Left cardiac atrium (tissue), 4 donors: ENCODE measurements around the gene ATP2B2. TPM values are rescaled to one million over a fixed set of nuclear protein-coding genes. Genes with fewer than 3 reads are reported as not detected.
A peak's percentile ranks its signal among the peaks of the same experiment; 100 is the strongest.

Source experiments
- ATAC-seq, 2 donors: fragments of 200-7000 bp; cut with Tn5 transposase; one replicate each; pipeline ENCODE4 v1.9.1; 2020; ENCODE audit warnings: mild to moderate bottlenecking in 2 of 2, moderate library complexity in 2 of 2
- DNase-seq: peaks from one replicate; pipeline ENCODE4 v3.0.0-alpha.2; 2020
- intact Hi-C, 2 donors: fragments of 100-400 bp; cut with DNase I; formaldehyde crosslinking; loops; one replicate each; pipeline versions ENCODE4 v1.14.1 to v1.15.1; 2022 to 2023
- total RNA-seq, 2 donors: library from RNA; stranded (reverse); fragmentation: NEBNext Ultra II Directional; extraction: Animal tissue kit (Norgen Biotek cat#: 25700); gene quantifications; one replicate each; pipeline ENCODE4 v1.2.1, GENCODE V29; 2021
- donor health status: DM: no; HTN: yes; CAD: no.
- donor health status: DM: no; HTN: yes; CAD: no; lungs with severe emphysema.
- donor health status: DM: yes; HTN: yes; CAD: no.
- donor health status: Dilated cardiomyopathy.

Gene ATP2B2
- total RNA-seq, 2 donors from 2014 or later: 0.31 TPM; not detected in 1

GRCh38 chr3:10345911-10346310 is 159.5 kb downstream of the ATP2B2 start:
- DNase-seq (no peak), ATAC-seq (no peak)
- intact Hi-C loops: loop anchor here in 1 of 2 donors (5.0 kb wide), 1 partner anchor 391 kb away; no protein-coding TSS in a partner anchor

GRCh38 chr3:10344944-10345575 is 160.3 kb downstream of the ATP2B2 start:
- intact Hi-C loops: loop anchor here (1.0 to 5.0 kb wide), 3 partner anchors 347 to 394 kb away; no protein-coding TSS in a partner anchor
- no peak for ATAC-seq

DNA sequence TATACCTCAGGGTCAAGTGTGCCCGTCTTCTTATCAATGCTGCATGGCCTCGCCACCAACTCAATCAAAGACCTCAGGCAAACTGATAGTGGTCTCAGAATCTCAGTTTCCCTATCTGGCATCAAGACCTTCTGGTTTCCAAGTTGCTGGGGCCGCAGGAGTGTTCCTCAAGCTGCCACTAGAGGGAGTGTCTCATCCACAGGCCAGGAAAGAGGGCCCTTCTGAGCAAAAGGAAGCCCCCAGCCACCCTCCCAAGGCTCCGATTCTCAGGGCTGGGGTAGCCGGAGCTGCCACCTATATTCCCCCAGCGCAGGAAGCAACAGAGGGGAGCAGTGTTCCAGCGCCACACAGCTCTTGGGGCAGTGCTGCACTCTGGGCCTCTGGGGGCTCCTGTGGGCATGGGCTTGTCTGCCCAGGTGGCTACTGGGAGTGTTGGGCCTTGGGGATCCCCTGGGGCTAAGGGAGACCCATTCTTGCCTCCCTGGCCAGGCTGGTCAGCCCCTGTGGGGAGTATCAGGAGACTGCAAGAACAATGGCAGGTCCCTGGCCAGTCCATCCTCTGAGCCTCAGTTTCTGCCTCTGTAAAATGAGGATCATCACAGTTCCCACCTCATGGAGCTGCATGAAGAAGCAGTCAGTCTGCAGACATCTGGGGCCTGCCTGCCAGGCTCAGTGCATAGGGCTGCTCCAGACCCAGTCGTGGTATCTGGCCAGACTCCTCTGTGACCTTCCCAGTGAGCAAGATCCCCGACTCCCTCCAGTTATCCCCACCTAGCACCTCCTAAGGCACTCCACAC is 161.0 kb downstream of the ATP2B2 start:
- intact Hi-C loops: loop anchor here in 1 of 2 donors (1.0 to 5.0 kb wide), 2 partner anchors 348 to 395 kb away; no protein-coding TSS in a partner anchor
- DNase-seq (peak; percentile 34), ATAC-seq (peak in 1 of 2 donors; percentile 25)

More at GRCh38 chr3:10344944-10345575, 160.3 kb downstream of the ATP2B2 start:
- no peak for DNase-seq

GRCh38 chr3:10343526-10343925 is 161.9 kb downstream of the ATP2B2 start:
- ATAC-seq (no peak), DNase-seq (no peak)
- intact Hi-C loops: loop anchor here in 1 of 2 donors (5.0 kb wide), 1 partner anchor 349 kb away; no protein-coding TSS in a partner anchor

DNA sequence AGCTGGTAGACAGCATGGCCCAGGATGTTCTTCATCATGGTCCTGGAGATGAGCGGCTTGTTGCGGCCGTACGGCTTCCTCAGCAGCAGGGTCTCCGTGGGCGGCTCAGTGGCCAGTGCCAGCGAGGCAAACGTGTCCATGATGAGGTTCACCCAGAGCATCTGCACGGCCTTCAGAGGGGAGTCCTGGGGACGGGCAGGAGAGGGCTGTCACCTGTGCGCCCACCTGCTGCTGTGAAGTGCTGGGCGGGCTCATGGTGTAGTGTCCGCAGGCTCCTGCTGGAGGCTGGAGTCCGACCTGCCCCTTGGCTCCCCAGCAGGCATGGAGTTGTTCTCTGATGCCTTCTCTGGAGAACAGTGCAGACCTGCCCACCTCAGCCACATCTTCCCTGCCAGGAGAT is 162.6 kb downstream of the ATP2B2 start:
- no peak for ATAC-seq
- intact Hi-C loops: loop anchor here in 1 of 2 donors (5.0 kb wide), 1 partner anchor 350 kb away; no protein-coding TSS in a partner anchor
- DNase-seq: no peak

DNA sequence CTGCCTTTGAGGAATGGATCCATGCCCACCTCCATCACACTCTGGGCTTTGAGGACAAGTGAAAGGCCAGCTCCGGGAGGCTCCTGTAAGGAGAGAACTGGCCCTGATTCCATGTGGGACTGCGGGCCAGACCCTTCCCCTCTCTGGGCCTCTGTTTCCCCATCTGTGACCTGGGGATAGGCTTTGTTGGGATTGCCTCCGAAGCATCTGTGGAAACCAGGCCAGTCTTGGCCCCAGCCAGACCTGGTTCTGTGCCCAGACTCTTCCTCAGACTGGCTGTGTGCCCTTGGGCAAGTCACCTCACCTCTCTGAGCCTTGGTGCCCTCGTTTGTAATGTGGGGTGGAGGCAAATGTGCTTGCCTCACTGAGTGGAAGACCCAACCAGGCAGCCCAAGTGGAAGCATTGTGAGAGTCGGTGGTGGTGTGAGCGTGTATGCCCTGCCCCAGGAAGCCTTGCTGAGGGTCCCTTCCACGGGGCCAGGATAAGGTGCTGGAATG is 163.4 kb downstream of the ATP2B2 start:
- DNase-seq (no peak), ATAC-seq (no peak)
- intact Hi-C loops: loop anchor here in 1 of 2 donors (5.0 kb wide), 1 partner anchor 350 kb away; no protein-coding TSS in a partner anchor

DNA sequence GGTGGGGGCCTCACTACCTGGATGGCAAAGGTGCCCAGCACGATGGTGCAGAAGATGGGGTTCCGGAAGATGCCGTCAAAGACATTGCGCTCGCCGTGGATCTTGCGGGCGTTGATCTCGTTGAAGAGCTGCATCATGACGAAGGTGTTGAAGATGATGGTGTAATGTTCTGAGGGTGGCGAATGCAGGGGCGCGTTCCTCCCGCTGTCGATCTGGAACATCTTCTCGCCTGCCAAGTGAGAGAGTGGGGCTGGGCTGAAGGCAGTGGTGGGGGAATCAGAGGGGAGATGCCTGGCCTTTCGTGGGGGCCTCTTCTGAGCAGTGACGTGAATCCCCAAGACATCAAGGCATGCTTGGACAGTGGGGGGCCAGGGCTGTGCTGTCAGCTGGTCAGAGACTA is 164.9 kb downstream of the ATP2B2 start:
- intact Hi-C loops: loop anchor here in 1 of 2 donors (5.0 kb wide), 1 partner anchor 352 kb away; no protein-coding TSS in a partner anchor
- DNase-seq (no peak), ATAC-seq (no peak)

DNA sequence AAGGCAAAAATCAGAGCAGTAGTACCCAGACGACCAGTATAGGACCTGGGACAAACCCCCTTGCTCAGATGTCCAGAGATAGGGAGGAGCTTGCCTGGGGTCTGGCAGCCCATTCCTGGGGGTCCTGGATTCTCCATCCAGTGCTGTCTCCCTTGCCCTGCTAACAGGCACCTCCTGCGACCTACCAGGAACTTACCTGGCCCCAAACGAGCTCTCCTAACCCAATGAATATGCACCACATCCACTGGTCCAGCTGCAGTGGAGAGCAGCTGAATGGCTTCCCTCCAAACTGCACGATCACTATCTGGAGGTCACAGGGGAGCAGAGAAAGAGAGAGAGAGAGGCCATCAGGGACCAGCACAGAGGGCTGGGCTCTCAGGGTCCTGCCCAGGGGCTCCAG is 165.3 kb downstream of the ATP2B2 start:
- intact Hi-C loops: loop anchor here in 1 of 2 donors (5.0 kb wide), 1 partner anchor 352 kb away; no protein-coding TSS in a partner anchor
- DNase-seq: no peak
- no peak for ATAC-seq

DNA sequence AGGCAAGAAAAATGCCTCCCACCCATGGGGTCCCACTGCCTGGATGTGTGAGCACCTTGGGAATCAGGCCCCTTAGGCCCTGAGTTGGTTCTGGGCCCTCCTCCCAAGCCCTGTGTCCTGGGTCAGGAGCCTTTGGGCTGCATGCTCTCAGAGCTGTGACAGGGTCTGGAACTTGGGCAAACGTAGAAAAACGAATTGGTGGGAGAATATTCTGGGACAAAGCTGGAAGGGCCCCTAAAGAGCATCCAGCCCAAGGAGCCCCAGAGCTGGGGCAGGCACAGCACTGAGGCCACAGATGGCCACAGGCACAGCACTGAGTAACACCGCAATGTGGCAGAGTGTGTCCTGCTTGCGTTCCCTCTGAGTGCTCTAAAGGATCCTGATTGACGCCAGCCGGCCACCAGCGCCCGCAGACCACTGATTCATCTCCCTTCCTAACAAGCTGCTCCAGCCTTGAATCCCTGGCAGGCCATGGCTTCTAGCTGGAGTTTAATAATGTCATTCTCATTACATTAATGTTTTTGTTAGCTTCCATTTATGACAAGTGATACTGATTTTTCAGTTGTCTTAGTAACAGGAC is 165.9 kb downstream of the ATP2B2 start:
- no peak for ATAC-seq
- intact Hi-C loops: no loop called here
- DNase-seq: no peak

GRCh38 chr3:10338591-10339353 is 166.6 kb downstream of the ATP2B2 start:
- intact Hi-C loops: no loop called here

DNA sequence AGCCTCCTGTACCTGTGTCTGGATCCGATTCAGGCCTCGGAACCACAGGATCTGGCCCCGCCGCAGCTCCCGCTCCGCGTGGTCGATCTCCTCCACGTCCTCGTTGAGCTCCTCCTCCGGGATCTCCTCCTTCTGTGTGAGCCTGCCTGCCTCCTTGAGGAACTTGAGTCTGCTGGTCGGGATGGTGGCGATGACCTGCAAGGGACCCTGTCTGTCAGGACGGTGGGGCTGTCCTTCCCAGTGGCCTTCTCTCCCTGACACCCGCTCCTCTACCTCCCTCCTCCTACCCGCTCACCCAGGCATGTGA is 167.3 kb downstream of the ATP2B2 start:
- DNase-seq (no peak), ATAC-seq (no peak)
- intact Hi-C loops: no loop called here

More at GRCh38 chr3:10338591-10339353, 166.6 kb downstream of the ATP2B2 start:
- ATAC-seq (no peak), DNase-seq (no peak)

DNA sequence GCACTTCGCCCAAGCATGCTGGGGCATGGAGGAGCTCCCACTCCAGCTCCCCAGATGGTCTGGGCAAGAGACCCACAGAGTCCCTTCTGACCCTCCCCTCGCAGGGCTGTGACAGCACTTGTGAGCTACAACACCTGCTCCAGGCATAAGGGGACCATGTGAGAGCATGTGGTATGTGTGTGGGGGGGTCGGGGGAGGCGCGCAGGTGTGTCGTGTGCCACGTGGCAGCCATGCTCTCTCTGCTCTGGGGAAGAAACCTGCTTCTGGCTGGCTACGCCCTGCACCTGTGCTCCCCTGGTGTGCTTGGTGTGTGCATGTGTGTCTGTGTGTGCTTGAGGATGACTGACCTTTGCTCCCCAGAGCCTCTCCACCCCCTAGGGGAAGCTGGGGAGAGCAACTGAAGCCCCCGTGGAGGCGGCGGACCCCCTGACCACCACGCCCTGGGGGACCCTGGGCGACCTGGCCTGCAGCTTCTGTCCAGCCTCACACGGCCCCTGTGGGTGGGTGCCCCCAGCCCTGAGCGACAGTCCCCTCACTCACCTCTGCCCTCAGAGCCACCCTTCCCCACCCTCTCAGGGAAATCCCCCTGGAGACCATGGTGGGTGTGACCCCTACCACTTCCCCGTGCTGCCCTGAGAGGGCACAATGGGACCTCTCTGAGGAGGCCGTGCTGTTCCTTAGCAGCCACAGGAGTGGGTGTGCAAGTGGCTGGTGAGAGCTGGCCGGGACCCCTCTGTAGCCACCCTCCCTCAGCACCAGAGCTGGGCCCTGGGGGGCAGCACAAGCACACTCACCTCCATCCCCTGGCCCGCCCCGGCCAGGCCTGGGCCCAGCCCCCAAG is 167.8 kb downstream of the ATP2B2 start:
- ATAC-seq: no peak
- intact Hi-C loops: no loop called here
- DNase-seq: no peak

DNA sequence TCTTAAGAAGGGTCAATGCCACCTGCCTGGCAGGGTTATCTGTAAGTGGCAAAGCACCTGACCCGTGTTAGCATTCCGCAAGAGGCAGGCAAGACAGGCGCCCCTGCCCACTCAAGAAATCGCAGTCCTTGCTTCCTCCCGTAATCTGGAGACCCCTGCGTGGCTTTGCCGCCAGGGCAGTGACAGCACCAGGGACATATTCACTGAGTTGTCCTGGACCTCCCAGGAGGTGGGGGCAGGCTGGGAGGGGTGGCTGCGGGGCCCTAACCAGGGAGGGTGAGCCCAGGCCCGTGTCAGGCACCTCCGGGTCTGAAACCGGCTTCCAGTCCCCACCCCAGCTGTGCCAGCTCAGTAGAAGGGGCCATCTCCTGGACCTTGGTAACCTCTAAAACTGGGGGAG is 168.6 kb downstream of the ATP2B2 start:
- ATAC-seq (no peak), DNase-seq (no peak)
- intact Hi-C loops: no loop called here

- DNase-seq (no peak), ATAC-seq (no peak)
- intact Hi-C loops: no loop called here
These were observed 169.3 kb downstream of the ATP2B2 start for GRCh38 chr3:10335871-10336622.

- intact Hi-C loops: no loop called here
- ATAC-seq: no peak
- DNase-seq: no peak
These were observed 170.1 kb downstream of the ATP2B2 start for GRCh38 chr3:10335190-10335738.

GRCh38 chr3:10334459-10334858 is 170.9 kb downstream of the ATP2B2 start:
- ATAC-seq: no peak
- no peak for DNase-seq
- intact Hi-C loops: no loop called here

DNA sequence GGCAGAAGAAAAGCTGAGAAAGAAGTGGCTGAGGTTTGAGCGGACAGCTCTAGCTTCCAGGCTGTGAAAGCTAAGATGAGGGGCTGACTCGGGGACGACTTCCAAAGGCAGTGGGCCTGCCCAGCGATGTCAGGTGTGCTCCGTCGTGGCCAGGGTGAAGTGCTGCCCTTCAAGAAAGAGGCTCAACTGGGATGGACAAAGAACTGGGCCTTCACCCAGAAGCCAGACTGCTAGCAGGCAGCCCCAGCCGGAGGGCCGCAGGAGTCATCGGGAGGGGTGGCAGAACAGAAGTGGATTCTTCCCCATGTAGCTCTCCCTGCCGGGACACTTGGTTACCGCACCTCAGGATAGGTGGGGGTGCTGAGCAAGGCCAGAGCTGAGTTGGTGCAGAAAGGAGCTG is 171.3 kb downstream of the ATP2B2 start:
- intact Hi-C loops: no loop called here
- DNase-seq (no peak), ATAC-seq (no peak)
